HepG2 (cell line): ENCODE results near the gene C1orf21. TPM values are rescaled to one million over a fixed set of nuclear protein-coding genes. Genes with fewer than 3 reads are reported as not detected.

Experiments
- ATAC-seq: fragments of 200-7000 bp; cut with Tn5 transposase; 3 replicates; pipeline ENCODE4 v1.9.1; 2020; ENCODE audit warnings: mild to moderate bottlenecking, moderate library complexity
- BruUV-seq: library from RNA; stranded (reverse); fragments of 400-500 nt; replicated peaks from 2 replicates; lab custom pipeline; 2021; lab: Mats Ljungman, UMichigan
- CTCF ChIA-PET: fragments of 300-600 bp; formaldehyde crosslinking; extraction: SDS; loops from one replicate; lab custom pipeline; 2021; ENCODE audit warnings: low total read pairs, inconsistent platforms, low intra/inter-chr PET ratio; lab: Yijun Ruan, JAX
- POLR2A ChIA-PET: fragments of 350-600 bp; sonication (Branson Sonifier 250); formaldehyde crosslinking; loops from one replicate; lab custom pipeline; 2020; ENCODE audit warnings: antibody characterized with exemption, inconsistent platforms; lab: Yijun Ruan, JAX
- DNase-seq: peaks from one replicate; pipeline ENCODE4 v3.0.0-alpha.2; 2015; ENCODE audit warnings: low spot score
- FAIRE-seq: peaks from 3 replicates; lab custom pipeline; 2011; peaks lifted over from hg19 to GRCh38; lab: Jason Lieb, UNC
- H2AFZ ChIP-seq: one replicate; pipeline ENCODE4 v1.6.1; 2011; ENCODE audit warnings: low read length, inconsistent platforms
- H3K27ac ChIP-seq: fragments of 300-600 bp; 3 replicates; pipeline ENCODE4 v1.8.0; 2011; ENCODE audit warnings: mixed run types, mild to moderate bottlenecking, mixed read lengths, low read length, inconsistent platforms; ENCODE audit not compliant: insufficient read depth; ENCODE audit errors: extremely low read length
- H3K27me3 ChIP-seq, 2 experiments: fragments of 200-600 bp in 1 of 2; 2 replicates in 1 of 2; 3 replicates in 1 of 2; pipeline versions ENCODE4 v1.6.0 to v1.8.0; 2011; ENCODE audit warnings: low read length in 2 of 2, mild to moderate bottlenecking in 2 of 2, moderate library complexity in 2 of 2, inconsistent platforms in 1 of 2; ENCODE audit not compliant: insufficient read depth in 2 of 2, control insufficient read depth in 1 of 2
- H3K36me3 ChIP-seq, 2 experiments: fragments of 200-600 bp in 1 of 2; replicated peaks in 1 of 2; 2 replicates in 1 of 2; 3 replicates in 1 of 2; pipeline versions ENCODE4 v1.5.1 to v1.8.0; 2011; ENCODE audit warnings: low read length in 2 of 2, inconsistent platforms in 1 of 2; ENCODE audit not compliant: insufficient read depth in 2 of 2, control insufficient read depth in 1 of 2
- H3K4me1 ChIP-seq: 2 replicates; pipeline ENCODE4 v1.5.1; 2012; ENCODE audit warnings: low read length, inconsistent platforms; ENCODE audit not compliant: insufficient read depth
- H3K4me2 ChIP-seq: 2 replicates; pipeline ENCODE4 v1.6.0; 2011; ENCODE audit warnings: low read depth, low read length, inconsistent platforms
- H3K4me3 ChIP-seq, 3 experiments: fragments of 200-600 bp in 1 of 3; sonication (generic), shearing (Covaris generic) in 1 of 3; replicated peaks in 1 of 3; 2 replicates each; pipeline ENCODE4 v1.5.1; 2011 to 2016; ENCODE audit warnings: low read length in 3 of 3, inconsistent platforms in 2 of 3, low read depth in 2 of 3, mild to moderate bottlenecking in 2 of 3, control low read depth in 1 of 3, mixed read lengths in 1 of 3; ENCODE audit not compliant: insufficient read depth in 1 of 3
- H3K79me2 ChIP-seq: one replicate; pipeline ENCODE4 v1.6.1; 2011; ENCODE audit warnings: low read length, inconsistent platforms; ENCODE audit not compliant: insufficient read depth
- H3K9ac ChIP-seq: 2 replicates; pipeline ENCODE4 v1.6.0; 2011; ENCODE audit warnings: mild to moderate bottlenecking, low read depth, low read length, inconsistent platforms; ENCODE audit not compliant: insufficient read depth
- H3K9me3 ChIP-seq: 2 replicates; pipeline ENCODE4 v1.5.1; 2012; ENCODE audit warnings: mild to moderate bottlenecking, low read length
- H4K20me1 ChIP-seq: 2 replicates; pipeline ENCODE4 v1.6.0; 2011; ENCODE audit warnings: inconsistent platforms, mild to moderate bottlenecking, low read length, moderate library complexity; ENCODE audit not compliant: insufficient read depth
- CREBL2 ChIP-seq: sonication (generic); formaldehyde crosslinking; IDR thresholded peaks from 2 replicates; pipeline ENCODE4 v1.8.1; 2023; ENCODE audit warnings: missing genetic modification reagents, mild to moderate bottlenecking, borderline replicate concordance
- DDIT3 ChIP-seq: sonication (generic); formaldehyde crosslinking; IDR thresholded peaks from 2 replicates; pipeline ENCODE4 v1.4.0; 2020; ENCODE audit warnings: mild to moderate bottlenecking, missing genetic modification reagents
- ETV6 ChIP-seq: sonication (generic); formaldehyde crosslinking; conservative IDR thresholded peaks from 2 replicates; pipeline ENCODE4 v1.4.0; 2020; ENCODE audit warnings: missing genetic modification reagents
- FOSL1 ChIP-seq: sonication (generic); formaldehyde crosslinking; IDR thresholded peaks from 2 replicates; pipeline ENCODE4 v1.9.0; 2021; ENCODE audit warnings: missing genetic modification reagents, borderline replicate concordance
- GFI1 ChIP-seq: sonication (generic); formaldehyde crosslinking; IDR thresholded peaks from 2 replicates; pipeline ENCODE4 v1.5.0; 2020; ENCODE audit warnings: missing genetic modification reagents, mild to moderate bottlenecking, borderline replicate concordance
- TAF15 ChIP-seq: fragments of 200-400 bp; formaldehyde crosslinking; IDR thresholded peaks from one replicate; pipeline ENCODE4 v1.6.1; 2018; ENCODE audit warnings: mild to moderate bottlenecking, low read depth, low read length; ENCODE audit not compliant: poor library complexity, severe bottlenecking
- TSC22D2 ChIP-seq: sonication (generic); formaldehyde crosslinking; IDR thresholded peaks from 2 replicates; pipeline ENCODE4 v1.5.1; 2020; ENCODE audit warnings: missing genetic modification reagents, mild to moderate bottlenecking, borderline replicate concordance
- ZBTB33 ChIP-seq: sonication (generic); formaldehyde crosslinking; IDR thresholded peaks from 2 replicates; pipeline ENCODE4 v1.4.0; 2020; ENCODE audit warnings: missing genetic modification reagents
- ZBTB43 ChIP-seq: sonication (generic); formaldehyde crosslinking; conservative IDR thresholded peaks from 2 replicates; pipeline ENCODE4 v1.4.0; 2020; ENCODE audit warnings: missing genetic modification reagents
- ZBTB44 ChIP-seq: sonication (generic); formaldehyde crosslinking; IDR thresholded peaks from 2 replicates; pipeline ENCODE4 v1.4.0; 2020; ENCODE audit warnings: missing genetic modification reagents
- ZBTB7A ChIP-seq: sonication (generic); formaldehyde crosslinking; IDR thresholded peaks from 2 replicates; pipeline ENCODE4 v1.8.0; 2022; ENCODE audit warnings: mild to moderate bottlenecking, missing genetic modification reagents
- ZNF674 ChIP-seq: sonication (generic); formaldehyde crosslinking; IDR thresholded peaks from 2 replicates; pipeline ENCODE4 v1.5.0; 2020; ENCODE audit warnings: low read depth, mild to moderate bottlenecking, missing genetic modification reagents
- ZNF678 ChIP-seq: sonication (generic); formaldehyde crosslinking; IDR thresholded peaks from 2 replicates; pipeline ENCODE4 v1.4.0; 2020; ENCODE audit warnings: mild to moderate bottlenecking, missing genetic modification reagents
- ZNF7 ChIP-seq: IDR thresholded peaks from 2 replicates; pipeline ENCODE4 v1.6.1; 2016; ENCODE audit warnings: missing biosample characterization, missing genetic modification reagents
- WGBS: methylation state at CpG from one replicate; pipeline ENCODE4 v1.1.6; 2017; ENCODE audit warnings: low lambda C conversion rate; 5-methylcytosine and 5-hydroxymethylcytosine counted together
- in situ Hi-C: cut with HindIII; loops from 2 replicates; pipeline ENCODE4 v1.10.0; 2017; ENCODE audit warnings: low pct_unique_long_range_greater_than_20kb; ENCODE audit not compliant: extremely low pct_ligation_motif_present
- intact Hi-C: fragments of 100-400 bp; cut with micrococcal nuclease; formaldehyde crosslinking; loops from one replicate; pipeline ENCODE4 v1.10.0; 2022; ENCODE audit not compliant: unreplicated experiment
- polyA plus RNA-seq, 8 experiments: library from polyadenylated mRNA; depleted of rRNA in 3 of 8; stranded (reverse) in 7 of 8; unstranded in 1 of 8; fragments of >200 nt; fragmentation: Illumina TruSeq in 4 of 8; extraction: Trizol in 4 of 8; gene quantifications; 2 replicates each; pipeline versions ENCODE4 v1.2.1 to v1.2.3, GENCODE V29; 2011 to 2016; ENCODE audit warnings: low read depth in 4 of 8, missing spikeins in 1 of 8, mixed read lengths in 1 of 8; ENCODE audit not compliant: insufficient read depth in 1 of 8
- total RNA-seq, 5 experiments: library from RNA; depleted of rRNA; stranded (reverse); fragments of >200 nt; fragmentation: Illumina TruSeq; extraction: Trizol; gene quantifications; 2 replicates each; pipeline ENCODE4 v1.2.3, GENCODE V29; 2016; ENCODE audit warnings: low read depth in 1 of 5

C1orf21 gene
- total and polyA plus RNA-seq, 2 of the 13 experiments (the other 11 are each of a cell fraction or from before 2014, with no cell fraction given) = not detected

GRCh38 chr1:184552446-184552845 lies 165.6 kb downstream of the C1orf21 start:
- DNase-seq (no peak), FAIRE-seq (no peak), ATAC-seq (no peak)
- H3K27ac ChIP-seq = no peak overlapping the region
- no TSS peak for BruUV-seq
- no peak for TF ChIP-seq FOSL1 (CRISPR knock-in tag)
- TF ChIP-seq CREBL2 (CRISPR knock-in tag) = no peak
- TF ChIP-seq ZBTB44 = no peak
- TF ChIP-seq ZBTB7A = no peak
- TF ChIP-seq DDIT3 (CRISPR knock-in tag) = no peak
- TF ChIP-seq ETV6 = no peak
- no peak for TF ChIP-seq TSC22D2 (CRISPR knock-in tag)
- TF ChIP-seq ZNF678 = no peak
- TF ChIP-seq GFI1 = no peak
- TF ChIP-seq ZNF674 (CRISPR knock-in tag) = no peak
- no peak for TF ChIP-seq ZBTB43 (CRISPR knock-in tag)
- no peak for TF ChIP-seq TAF15
- TF ChIP-seq ZNF7 = no peak
- TF ChIP-seq ZBTB33 (CRISPR knock-in tag) = no peak
- 35% methylated on average over 1 of the region's 1 CpG for WGBS
- in situ Hi-C loops (no loop called here), intact Hi-C loops (no loop called here)
- H3K4me2 ChIP-seq = no peak overlapping the region
- H2AFZ ChIP-seq = no peak overlapping the region
- H3K4me3 ChIP-seq = no peak overlapping the region
- no peaks in the 10 kb centered on the region for H3K79me2 ChIP-seq
- no peak overlapping the region for H3K9ac ChIP-seq
- ChIA-PET CTCF (no interaction called here), POLR2A (no interaction called here)
- H3K9me3 ChIP-seq = no peaks in the 10 kb centered on the region
- no peaks in the 10 kb centered on the region for H4K20me1 ChIP-seq
- no peaks in the 10 kb centered on the region for H3K27me3 ChIP-seq
- H3K36me3 ChIP-seq = no peaks in the 10 kb centered on the region
- H3K4me1 ChIP-seq = no peaks in the 10 kb centered on the region
